ENCODE results near the gene PDE1C.

DNA sequence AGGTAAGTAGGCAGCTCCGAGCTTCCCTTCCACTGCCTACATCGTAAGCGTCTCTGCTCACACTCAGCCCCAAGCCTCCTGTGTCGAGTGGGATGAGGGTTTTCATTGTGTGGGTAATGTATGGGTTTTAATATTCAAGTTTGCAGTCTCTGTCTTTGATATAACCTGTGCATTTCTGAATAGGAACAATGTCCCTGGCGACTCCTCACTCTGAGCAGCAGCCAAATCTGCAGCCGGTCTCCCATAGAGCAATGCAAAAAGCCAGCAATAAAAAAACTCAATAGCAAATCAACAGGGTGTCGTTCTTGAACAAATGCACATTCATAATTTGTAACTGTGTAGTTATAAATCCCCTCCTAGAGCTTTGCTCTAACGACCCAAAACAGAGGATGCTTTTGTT is 349.8 kb downstream of the PDE1C start:
- TF ChIP-seq, protein P1, sequence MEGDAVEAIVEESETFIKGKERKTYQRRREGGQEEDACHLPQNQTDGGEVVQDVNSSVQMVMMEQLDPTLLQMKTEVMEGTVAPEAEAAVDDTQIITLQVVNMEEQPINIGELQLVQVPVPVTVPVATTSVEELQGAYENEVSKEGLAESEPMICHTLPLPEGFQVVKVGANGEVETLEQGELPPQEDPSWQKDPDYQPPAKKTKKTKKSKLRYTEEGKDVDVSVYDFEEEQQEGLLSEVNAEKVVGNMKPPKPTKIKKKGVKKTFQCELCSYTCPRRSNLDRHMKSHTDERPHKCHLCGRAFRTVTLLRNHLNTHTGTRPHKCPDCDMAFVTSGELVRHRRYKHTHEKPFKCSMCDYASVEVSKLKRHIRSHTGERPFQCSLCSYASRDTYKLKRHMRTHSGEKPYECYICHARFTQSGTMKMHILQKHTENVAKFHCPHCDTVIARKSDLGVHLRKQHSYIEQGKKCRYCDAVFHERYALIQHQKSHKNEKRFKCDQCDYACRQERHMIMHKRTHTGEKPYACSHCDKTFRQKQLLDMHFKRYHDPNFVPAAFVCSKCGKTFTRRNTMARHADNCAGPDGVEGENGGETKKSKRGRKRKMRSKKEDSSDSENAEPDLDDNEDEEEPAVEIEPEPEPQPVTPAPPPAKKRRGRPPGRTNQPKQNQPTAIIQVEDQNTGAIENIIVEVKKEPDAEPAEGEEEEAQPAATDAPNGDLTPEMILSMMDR (conservative IDR thresholded peaks at IDR 0.05) = no peak
- TF ChIP-seq ZFX (IDR thresholded peaks at IDR 0.05) = no peak
